GM21515 (cell line): ENCODE data around the gene RNF182.
"Not testable (repeated sequence)": the region's sequence is repeated elsewhere in the genome, so short reads cannot be mapped to it uniquely, and the experiment has no call there.

Experiments used
- ATAC-seq: cut with Tn5 transposase; IDR thresholded peaks from one replicate; pipeline ENCODE4 v1.9.1; 2021; ENCODE audit not compliant: unreplicated experiment

The RNF182 gene

DNA sequence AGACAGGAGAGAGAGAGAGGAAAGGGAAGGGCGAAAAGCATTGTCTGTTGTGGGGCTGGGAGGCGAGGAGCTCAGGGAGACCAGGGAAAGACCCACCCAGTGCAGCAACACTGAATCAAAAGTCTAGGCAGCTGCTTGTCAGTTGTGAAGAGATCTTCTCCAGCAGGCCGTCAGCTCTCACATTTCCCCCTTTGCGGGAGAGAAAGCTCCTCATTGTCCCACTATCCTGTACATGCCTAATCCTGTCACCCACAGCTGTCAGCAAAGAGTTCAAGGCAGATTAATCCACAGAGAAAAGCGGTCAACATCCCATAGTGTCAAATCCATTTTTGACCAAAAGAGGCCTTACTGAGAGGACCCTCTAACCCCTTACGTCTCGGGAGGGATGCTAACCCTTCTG lies 27.3 kb downstream of the RNF182 start:
- ATAC-seq, result no peak

DNA sequence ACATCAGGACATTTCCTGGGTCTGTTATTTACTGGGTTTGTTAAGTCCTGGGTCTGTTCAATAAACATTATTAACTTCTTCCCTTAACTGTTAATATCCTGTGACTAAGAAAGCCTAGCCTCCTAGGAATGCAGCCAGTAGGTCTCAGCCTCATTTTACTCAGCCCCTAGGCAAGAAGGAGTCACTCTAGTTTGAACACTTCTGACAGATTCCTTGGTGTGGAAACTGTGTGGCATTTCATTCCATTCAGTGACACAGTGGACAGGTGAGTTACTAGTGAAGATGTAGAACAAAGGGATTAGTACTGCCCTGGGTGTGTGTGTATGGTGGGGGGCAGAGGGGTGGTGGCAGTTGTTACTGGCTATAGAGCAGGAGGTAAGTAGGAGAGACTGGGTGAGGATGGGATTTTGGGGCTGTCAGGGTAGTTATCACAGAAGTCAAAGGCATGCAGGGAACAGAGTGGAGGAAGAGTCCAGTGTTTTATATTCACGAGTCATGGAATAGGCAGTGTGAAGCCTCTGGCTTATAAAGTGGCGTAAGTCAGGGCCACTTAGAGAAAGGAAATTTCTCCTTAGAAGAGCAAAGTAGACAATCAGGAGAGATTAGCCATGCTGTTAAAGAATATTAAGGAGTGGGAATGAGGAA lies 28.4 kb downstream of the RNF182 start:
- no peak for ATAC-seq

DNA sequence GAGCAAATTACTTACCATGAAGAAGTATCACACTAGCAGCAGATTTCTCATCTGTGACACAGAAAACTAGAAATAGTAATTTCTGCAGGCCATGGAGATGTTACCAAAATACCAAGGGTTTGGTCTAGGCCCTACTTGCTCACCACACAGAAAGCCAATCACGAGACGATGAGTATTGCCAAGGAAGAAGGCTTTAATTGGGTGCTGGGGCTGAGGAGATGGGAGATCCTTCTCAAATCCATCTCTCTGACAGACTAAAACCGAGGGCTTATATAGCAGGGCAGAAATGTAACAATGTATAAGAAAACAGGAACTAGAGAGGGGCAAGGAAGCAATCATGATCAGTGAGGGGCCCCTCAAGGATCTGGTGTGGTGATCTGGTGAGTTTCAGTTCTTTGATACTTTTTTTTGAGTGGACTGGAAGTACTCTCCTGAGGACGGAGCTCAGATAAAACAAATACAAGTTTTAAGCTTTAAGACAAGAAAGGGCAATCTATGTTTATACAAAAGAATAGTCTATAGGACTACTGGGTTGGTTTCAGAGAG lies 40.9 kb downstream of the RNF182 start:
- no peak for ATAC-seq

DNA sequence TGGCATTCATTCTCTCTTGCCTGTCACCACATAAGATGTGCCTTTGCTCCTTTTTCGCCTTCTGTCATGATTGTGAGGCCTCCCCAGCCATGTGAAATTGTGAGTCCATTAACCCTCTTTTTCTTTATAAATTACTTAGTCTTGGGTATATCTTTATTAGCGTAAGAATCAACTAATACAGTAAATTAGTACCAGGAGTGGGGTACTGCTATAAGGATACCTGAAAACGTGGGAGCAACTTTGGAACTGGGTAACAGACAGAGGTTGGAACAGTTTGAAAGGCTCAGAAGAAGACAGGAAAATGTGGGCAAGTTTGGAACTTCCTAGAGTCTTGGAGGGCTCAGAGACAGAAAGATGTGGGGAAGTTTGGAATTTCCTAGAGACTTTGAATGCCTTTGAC lies 46.6 kb downstream of the RNF182 start:
- ATAC-seq, result no peak

DNA sequence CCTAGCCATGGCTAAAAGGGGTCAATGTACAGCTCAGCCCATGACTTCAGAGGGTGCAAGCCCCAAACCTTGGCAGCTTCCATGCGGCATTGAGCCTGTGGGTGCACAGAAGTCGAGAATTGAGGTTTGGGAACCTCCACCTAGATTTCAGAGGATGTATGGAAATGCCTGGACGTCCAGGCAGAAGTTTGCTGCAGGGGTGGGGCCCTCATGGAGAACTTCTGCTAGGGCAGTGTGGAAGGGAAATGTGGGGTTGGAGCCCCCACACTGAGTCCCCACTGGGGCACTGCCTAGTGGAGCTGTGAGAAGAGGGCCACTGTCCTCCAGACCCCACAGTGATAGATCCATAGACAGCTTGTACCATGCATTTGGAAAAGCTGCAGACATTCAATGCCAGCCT lies 47.9 kb downstream of the RNF182 start:
- not testable (repeated sequence) for ATAC-seq

DNA sequence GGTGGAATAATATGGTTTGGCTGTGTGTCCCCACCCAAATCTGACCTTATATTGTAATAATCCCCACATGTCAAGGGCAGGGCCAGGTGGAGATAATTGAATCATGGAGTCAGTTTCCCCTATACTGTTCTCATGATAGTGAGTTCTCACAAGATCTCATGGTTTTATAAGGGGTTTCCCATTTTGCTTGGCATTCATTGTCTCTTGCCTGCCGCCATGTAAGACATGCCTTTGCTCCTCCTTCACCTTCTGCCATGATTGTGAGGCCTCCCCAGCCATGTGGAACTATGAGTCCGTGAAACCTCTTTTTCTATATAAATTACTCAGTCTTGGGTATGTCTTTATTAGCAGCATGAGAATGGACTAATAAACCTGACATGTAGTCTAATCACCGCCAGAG lies 48.7 kb downstream of the RNF182 start:
- ATAC-seq, result not testable (repeated sequence)

DNA sequence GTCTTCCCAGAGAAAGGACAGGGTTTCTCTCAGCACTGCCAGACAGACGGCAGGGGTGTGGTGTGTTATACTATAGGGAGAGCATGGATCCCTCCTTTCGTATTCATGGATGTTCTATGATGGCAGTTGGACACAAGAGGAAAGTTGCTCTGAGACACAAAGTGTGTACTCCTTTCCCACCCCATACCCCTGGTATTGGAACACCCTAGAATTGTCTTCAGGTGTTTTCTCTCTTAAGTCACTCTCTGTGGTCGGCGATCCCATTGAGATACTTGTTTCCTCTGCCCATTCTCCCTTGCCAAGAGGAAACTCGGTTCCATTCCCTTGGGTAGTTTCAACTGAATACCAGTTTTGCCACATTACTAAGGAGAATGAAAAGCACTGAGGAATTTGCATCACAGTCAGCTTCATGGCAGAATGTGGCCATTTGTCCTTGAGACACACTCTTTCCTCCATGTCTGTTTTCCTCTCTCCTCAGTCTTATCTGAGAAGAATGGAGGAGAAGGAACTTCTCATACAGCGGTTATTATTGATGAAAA lies 53.4 kb downstream of the RNF182 start:
- ATAC-seq, result no peak

DNA sequence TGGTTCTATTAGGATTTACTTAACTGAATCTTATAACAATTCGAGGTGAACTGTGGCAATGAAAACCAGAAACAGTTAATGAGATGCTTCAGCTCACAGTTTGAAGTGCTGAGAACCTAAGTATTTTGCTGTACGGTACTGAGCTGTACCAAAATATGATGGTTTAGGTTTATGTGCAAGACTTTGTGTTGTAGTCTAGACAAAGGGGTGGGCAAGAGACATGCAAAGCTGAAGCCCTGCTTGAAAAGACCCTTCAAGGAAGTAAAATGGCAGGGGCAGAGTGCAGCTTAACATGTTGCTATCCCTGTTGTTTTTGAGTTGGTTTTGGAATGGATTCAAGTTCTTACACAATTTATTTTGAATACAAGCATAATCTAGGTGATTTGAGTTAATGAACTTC lies 54.0 kb downstream of the RNF182 start:
- ATAC-seq, result no peak

DNA sequence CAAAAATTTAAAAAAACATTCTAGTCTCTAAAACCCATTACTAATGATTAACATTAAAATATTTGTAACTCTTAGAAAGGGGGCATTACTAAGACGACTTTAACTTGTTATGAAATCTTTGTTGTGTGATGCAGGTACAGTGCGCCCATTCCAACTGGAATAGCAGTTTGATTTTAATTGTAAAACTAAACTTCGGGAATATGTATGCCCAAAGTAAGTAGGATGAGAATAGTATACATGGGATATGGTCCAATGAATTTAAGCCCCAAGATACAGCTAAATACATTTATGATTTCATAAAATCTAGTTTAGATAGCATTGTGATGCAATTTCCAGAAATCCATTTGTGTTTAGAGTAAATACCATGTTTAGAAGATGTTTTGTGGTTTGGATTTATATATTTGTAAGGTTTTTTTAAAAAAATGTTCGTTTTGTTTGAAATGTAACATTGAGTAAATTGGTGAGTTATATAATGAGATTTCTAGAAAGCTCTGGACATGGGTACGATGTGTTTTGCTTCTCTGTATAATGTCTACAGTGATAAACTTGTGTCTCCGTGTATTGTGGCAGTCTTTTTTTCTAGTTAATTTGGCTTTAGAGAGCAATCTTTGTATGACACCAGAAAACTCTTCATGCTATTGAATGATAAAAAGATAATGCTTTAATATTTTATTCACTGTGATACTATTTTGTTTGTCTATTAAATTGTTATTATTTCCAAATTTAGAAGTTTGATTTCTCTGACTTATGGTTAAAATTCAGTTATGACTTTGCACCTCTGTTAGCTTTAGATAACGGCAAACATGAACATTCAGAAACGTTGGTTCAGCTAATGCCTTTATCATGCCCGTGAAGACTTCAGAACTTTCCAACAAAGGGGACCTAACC lies 54.8 kb downstream of the RNF182 start:
- no peak for ATAC-seq

DNA sequence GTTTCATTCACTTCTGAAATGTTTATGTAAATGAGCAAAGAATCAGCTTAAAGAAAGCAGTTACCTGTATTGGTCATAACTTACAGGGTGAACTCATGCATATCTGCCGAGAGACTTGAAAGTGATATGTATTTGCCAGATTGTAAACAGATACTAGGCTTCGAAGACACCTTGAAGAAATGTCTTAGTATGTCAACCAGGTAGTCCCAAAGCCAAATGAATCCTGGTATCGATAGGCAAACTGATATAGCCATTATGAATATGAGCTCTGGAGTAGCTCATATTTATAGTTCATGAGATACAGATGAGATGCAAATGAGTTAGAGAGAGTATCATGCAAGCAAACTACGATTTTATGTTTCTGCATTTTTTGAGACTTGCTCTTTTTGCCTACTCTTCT lies 55.8 kb downstream of the RNF182 start:
- ATAC-seq, result no peak

DNA sequence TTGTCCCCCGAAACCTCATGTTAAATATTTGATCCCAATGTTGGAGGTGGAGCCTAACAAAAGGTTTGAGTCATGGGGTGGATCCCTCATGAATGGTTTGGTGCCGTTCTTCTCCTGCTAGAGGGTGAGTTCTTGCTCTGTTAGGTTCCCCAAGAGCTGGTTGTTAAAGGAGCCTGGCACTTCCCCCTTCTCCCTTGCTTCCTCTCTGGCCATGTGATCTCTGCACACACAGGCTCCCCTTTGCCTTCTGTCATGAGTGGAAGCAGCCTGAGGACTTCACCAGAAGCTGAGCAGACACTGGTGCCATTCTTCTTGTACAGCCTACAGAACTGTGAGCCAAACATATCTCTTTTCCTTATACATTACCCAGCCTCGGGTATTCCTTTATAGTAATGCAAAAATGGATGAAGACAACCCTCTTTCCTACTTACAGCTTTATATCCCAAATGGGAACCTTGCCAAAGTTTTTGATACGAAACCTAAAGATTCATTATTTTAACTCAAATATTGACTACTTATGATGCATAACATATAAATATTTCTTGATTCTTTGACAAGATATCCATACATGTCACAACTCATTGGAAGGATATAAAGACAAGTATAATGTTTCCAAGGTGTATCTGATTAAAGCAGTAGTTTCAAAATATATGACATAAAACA lies 61.0 kb downstream of the RNF182 start:
- ATAC-seq, result no peak

DNA sequence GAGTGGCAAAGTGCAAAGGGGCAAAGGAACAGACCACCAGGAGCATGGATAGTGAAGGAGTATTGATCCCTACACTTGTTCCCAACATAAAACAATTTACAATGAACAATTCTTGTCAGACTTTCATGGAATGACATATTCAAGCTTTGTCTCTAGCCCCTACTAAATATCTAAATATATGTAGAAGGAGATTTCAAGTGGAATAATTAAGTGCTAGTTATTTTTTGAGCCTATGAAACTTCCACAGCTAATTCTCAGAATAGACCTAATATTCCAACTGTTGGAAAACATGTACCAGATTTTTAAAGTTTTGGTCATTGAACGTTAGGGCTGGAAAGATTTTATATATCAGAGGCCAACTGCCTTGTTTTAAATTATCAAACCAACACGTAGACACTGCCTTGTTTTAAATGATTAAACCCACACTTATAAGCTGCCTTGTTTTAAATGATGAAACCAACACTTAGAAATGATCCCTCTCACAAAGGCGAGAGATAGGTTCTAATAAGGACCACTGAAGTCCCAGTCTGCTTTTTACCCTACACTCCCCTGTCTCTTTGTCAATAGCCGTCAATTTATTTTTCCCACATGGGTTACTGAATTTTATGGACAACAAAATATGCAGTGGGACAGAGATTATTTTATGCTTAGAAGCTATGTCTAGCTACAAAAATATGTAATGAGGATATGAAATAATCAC lies 62.1 kb downstream of the RNF182 start:
- ATAC-seq, result no peak

DNA sequence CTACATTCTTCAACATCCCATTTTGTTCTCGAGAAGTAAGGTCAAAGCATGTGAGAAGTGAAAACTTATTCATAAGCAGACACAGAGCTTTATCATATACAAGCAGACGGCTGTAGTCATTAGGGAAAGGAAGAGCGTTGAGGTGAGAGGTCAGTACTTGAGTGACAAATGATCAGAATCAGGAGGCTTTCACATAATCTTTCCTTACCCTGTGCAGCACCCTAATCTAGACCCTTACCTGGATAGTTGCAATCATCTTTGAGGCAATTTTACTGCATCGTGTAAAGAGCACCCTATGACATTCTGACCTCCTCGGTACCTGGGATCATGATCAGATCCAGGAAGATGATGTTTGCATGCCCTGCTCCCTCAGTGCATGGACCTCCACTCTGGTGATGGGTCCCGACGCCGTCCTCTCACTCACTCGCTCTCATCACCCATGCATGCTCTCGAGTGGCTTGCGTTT lies 62.7 kb downstream of the RNF182 start:
- no peak for ATAC-seq

DNA sequence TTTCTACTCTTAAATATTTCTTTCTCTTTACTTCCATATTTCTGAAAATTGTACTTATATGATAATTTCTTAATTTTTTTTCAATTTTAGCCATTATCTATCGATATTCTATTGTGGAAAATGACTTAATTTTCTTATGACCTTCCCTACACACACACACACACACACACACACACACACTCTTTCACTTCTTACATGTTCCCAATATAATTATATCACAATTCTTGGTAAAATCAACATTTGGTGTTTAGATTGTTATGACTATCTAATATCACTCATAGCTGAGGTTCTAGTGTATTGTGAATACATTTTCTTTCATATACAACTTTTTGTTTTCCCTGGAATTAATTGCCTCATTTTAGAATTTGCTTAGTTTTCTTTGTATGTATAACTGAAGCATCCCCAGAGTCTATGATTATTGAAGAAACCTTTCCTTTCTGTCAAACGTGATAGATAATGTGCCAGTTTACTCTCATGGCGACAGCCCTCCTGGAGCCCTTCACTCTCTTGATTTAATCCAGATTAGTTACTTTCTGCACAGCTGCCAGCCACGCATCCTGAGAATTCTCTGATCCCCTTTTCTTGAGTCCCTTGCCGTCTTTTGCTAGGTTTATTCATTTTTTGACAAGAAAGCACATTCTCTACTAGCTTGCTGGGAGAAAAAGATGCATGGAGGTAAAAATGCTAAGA lies 63.4 kb downstream of the RNF182 start:
- ATAC-seq, result no peak

DNA sequence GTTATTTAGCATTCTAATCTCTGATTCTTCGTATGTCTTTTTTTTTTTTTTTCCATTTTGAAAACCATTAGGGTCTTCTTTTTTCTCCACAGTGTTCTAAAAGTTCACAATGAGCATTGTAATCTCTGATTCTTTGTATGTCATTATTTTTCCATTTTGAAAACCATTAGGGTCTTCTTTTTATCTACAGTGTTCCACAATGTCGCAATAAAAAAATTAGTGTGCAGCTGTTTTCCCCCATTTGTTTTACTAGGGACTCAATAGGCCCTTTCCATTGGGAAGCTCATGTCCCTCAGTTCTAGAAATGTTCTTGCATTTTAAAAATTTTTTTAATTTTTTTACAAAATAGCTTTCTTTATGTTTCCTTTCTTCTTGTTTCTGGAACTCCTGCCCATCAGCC lies 64.2 kb downstream of the RNF182 start:
- ATAC-seq, result no peak

DNA sequence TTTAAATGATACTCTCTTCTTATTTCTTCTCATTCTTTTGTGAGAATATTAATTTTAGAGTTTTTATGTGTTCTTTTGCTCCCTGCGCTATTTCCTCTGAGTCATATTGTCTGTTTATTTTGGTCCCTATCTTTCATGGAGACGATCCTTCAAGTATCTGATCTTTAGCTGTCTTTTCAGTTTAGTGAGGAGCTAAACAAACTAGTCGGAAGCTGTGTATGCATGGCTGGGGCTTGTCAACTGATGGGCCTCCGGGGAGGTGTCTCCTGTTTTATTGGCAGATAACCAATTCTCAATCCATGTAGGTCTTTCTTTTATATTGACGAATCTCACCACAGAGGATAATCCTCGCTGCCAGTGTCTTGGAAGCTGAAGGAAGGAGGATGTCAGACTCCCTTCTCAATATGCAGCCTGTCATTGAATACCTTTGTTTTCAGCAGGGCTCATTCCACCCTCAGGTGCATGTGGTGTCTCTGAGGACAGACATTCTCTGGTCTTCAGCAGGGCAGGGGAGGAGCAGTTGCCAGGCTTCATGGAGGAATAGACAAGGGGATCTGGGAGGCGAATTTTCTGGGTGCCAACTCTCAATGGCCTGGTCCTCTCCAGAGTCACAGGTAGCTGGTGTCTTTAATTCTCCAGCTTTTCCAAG lies 64.9 kb downstream of the RNF182 start:
- ATAC-seq, result no peak

DNA sequence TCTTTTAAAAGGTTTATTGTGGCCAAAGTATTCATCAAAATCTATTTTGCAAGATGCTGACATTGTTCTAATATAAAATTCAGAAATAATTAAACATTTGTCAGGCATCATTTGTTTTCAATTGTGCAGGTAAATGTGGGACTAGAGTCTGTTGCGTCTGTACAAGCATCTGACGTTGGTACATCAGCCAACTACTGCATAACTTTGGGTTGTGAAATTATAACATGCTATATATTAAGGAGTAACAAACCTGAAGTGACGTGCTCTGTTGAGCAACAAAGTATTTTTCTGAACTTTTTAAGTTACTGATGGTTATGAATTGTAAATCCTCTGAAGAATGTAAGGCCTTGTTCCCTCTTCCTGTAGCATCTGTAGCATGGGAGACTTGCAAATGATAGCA lies 66.0 kb downstream of the RNF182 start:
- ATAC-seq, result no peak

DNA sequence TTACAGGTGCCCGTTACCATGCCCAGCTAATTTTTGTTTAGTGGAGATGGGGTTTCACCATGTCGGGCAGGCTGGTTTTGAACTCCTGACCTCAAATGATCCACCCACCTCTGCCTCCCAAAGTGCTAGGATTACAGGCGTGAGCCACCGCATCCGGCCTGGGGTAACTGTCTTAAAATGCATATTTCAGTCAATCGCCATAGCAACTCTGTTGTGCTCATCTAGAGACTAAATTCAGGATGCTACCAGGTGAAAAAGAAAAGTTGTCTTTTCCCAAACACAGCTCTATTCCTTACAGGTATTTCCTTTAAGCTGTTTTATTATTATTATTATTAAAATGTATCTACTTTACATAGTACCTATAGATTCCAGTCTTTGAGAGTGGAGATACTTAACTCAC lies 66.6 kb downstream of the RNF182 start:
- no peak for ATAC-seq

DNA sequence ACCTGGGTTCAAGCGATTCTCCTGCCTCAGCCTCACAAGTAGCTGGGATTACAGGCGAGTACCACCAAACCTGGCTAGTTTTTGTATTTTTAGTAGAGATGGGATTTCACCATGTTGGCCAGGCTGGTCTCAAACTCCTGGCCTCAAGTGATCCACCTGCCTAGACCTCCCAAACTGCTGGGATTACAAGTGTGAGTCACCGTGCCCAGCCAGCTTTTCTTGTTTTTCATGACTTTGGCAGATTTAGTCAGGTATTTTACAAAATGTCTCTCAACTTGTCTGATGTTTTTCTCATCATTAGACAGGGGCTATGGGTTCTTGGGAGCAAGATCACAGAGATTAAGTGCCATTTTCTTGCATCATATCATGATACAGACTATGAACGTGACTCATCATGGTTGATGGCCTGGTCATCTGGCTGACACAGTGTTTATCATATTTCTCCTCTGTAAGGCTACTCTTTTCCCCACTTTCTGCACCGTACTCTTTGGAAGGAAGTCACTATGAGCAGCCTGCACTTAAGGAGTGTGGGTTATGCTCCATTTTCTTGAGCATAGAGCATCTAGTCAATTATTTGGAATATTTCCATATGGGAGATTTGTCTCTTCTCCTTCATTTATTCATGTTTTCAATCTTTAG lies 67.8 kb downstream of the RNF182 start:
- no peak for ATAC-seq
